ENCODE data around the gene PRKG1. TPM values are rescaled to one million over a fixed set of nuclear protein-coding genes. Genes with fewer than 3 reads are reported as not detected.
"Not testable (repeated sequence)": the region's sequence is repeated elsewhere in the genome, so short reads cannot be mapped to it uniquely, and the experiment has no call there.

Gene PRKG1
- polyA plus RNA-seq, 1 donor (not counting 4 experiments of a cell fraction or from before 2014, with no cell fraction given), result 0.24 TPM

DNA sequence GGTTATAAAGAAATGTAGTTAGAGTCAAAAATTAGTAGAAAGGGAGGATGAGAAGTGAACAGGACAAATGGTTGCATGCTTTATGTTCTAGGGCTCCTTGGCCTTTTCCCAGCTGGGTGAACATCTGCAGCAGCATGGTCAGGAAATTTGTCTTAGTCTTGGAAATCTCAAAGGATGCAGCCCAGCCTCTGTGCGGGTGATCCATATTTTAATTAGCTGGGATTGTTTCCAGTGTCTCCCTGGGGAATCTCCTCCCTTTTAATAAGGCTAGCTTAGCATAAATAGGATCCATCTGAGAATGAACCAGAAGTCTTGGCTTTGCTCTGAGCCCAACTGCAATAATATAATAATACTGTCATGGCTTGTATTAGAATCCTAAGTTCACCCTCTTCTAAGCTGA lies 198.3 kb downstream of the PRKG1 start:
- no peak overlapping the region for H2AFZ ChIP-seq (ENCODE audit: control insufficient read depth, low read length)
- FAIRE-seq (no peak), DNase-seq (ENCODE audit: low read depth, low spot score) (no peak)
- dilution Hi-C loops (cut with MboI; ENCODE audit: extremely low pct_ligation_motif_present, low sequenced_read_pairs), result no loop called here
- no peak overlapping the region for H3K27ac ChIP-seq (ENCODE audit: control insufficient read depth, insufficient read depth, low read length)
- no peaks in the 10 kb centered on the region for H3K9me1 ChIP-seq (ENCODE audit: control insufficient read depth, extremely low read depth, insufficient read depth, low read length)
- H3K4me3 ChIP-seq (ENCODE audit: control insufficient read depth in 2 of 3, extremely low read depth in 1 of 3, insufficient read depth in 2 of 3, low read depth in 1 of 3, low read length in 3 of 3), result no peak overlapping the region
- no peaks in the 10 kb centered on the region for H3K27me3 ChIP-seq (ENCODE audit: control insufficient read depth, extremely low read depth, insufficient read depth, low read length)
- no peaks in the 10 kb centered on the region for H4K20me1 ChIP-seq (ENCODE audit: control insufficient read depth, extremely low read depth, insufficient read depth, low read length)
- no peaks in the 10 kb centered on the region for H3K79me2 ChIP-seq (ENCODE audit: control insufficient read depth, insufficient read depth, low read length)
- no peak overlapping the region for H3K4me2 ChIP-seq (ENCODE audit: control insufficient read depth, extremely low read depth, insufficient read depth, low read depth, low read length)
- H3K4me1 ChIP-seq (ENCODE audit: control insufficient read depth, extremely low read depth, insufficient read depth, low read length), result no peaks in the 10 kb centered on the region
- TF ChIP-seq, protein P1, sequence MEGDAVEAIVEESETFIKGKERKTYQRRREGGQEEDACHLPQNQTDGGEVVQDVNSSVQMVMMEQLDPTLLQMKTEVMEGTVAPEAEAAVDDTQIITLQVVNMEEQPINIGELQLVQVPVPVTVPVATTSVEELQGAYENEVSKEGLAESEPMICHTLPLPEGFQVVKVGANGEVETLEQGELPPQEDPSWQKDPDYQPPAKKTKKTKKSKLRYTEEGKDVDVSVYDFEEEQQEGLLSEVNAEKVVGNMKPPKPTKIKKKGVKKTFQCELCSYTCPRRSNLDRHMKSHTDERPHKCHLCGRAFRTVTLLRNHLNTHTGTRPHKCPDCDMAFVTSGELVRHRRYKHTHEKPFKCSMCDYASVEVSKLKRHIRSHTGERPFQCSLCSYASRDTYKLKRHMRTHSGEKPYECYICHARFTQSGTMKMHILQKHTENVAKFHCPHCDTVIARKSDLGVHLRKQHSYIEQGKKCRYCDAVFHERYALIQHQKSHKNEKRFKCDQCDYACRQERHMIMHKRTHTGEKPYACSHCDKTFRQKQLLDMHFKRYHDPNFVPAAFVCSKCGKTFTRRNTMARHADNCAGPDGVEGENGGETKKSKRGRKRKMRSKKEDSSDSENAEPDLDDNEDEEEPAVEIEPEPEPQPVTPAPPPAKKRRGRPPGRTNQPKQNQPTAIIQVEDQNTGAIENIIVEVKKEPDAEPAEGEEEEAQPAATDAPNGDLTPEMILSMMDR (optimal IDR thresholded peaks at IDR 0.05 in 1 of 3, IDR thresholded peaks at IDR 0.05 in 1 of 3, conservative IDR thresholded peaks at IDR 0.05 in 1 of 3; ENCODE audit: extremely low read depth in 1 of 3, insufficient read depth in 2 of 3, low read length in 3 of 3), result no peak
- no peak for TF ChIP-seq EZH2 (IDR thresholded peaks at IDR 0.05; ENCODE audit: low read length)
- no peak overlapping the region for H3K9ac ChIP-seq (ENCODE audit: control insufficient read depth, extremely low read depth, insufficient read depth, low read length)
- no peaks in the 10 kb centered on the region for H3K36me3 ChIP-seq (ENCODE audit: control insufficient read depth in 2 of 2, extremely low read depth in 1 of 2, insufficient read depth in 2 of 2, low read length in 2 of 2)
- H3K9me3 ChIP-seq (ENCODE audit: control insufficient read depth, low read depth, low read length), result no peaks in the 10 kb centered on the region

DNA sequence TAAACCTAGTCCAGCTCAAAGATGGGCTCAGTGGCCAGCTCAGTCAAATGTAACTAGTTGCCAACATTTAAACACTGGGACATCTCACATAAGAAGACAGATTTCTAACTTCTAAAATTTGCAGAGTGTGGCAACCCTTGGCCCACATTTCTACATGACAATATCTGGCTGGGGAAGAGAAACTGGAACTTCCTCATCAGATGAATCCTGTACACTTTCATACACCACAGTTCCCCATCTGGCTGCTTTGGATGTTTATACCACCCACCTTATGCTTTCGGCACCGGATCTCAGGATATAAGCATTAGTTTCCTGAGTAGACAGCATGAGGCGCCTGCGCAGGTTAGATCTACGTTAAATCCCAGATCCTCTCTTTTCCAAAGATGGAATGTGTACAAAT lies 199.3 kb downstream of the PRKG1 start:
- DNase-seq (ENCODE audit: low read depth, low spot score) (no peak), FAIRE-seq (no peak)
- H3K36me3 ChIP-seq (ENCODE audit: control insufficient read depth in 2 of 2, extremely low read depth in 1 of 2, insufficient read depth in 2 of 2, low read length in 2 of 2), result no peaks in the 10 kb centered on the region
- H3K9me1 ChIP-seq (ENCODE audit: control insufficient read depth, extremely low read depth, insufficient read depth, low read length), result no peaks in the 10 kb centered on the region
- H3K4me2 ChIP-seq (ENCODE audit: control insufficient read depth, extremely low read depth, insufficient read depth, low read depth, low read length), result no peak overlapping the region
- no peak overlapping the region for H2AFZ ChIP-seq (ENCODE audit: control insufficient read depth, low read length)
- TF ChIP-seq, protein P1 (optimal IDR thresholded peaks at IDR 0.05 in 1 of 3, IDR thresholded peaks at IDR 0.05 in 1 of 3, conservative IDR thresholded peaks at IDR 0.05 in 1 of 3; ENCODE audit: extremely low read depth in 1 of 3, insufficient read depth in 2 of 3, low read length in 3 of 3), result no peak
- no peak for TF ChIP-seq EZH2 (IDR thresholded peaks at IDR 0.05; ENCODE audit: low read length)
- H3K27ac ChIP-seq (ENCODE audit: control insufficient read depth, insufficient read depth, low read length), result no peak overlapping the region
- no peaks in the 10 kb centered on the region for H3K9me3 ChIP-seq (ENCODE audit: control insufficient read depth, low read depth, low read length)
- H3K4me1 ChIP-seq (ENCODE audit: control insufficient read depth, extremely low read depth, insufficient read depth, low read length), result no peaks in the 10 kb centered on the region
- H3K79me2 ChIP-seq (ENCODE audit: control insufficient read depth, insufficient read depth, low read length), result no peaks in the 10 kb centered on the region
- no peaks in the 10 kb centered on the region for H4K20me1 ChIP-seq (ENCODE audit: control insufficient read depth, extremely low read depth, insufficient read depth, low read length)
- H3K27me3 ChIP-seq (ENCODE audit: control insufficient read depth, extremely low read depth, insufficient read depth, low read length), result no peaks in the 10 kb centered on the region
- dilution Hi-C loops (cut with MboI; ENCODE audit: extremely low pct_ligation_motif_present, low sequenced_read_pairs), result no loop called here
- no peak overlapping the region for H3K4me3 ChIP-seq (ENCODE audit: control insufficient read depth in 2 of 3, extremely low read depth in 1 of 3, insufficient read depth in 2 of 3, low read depth in 1 of 3, low read length in 3 of 3)
- no peak overlapping the region for H3K9ac ChIP-seq (ENCODE audit: control insufficient read depth, extremely low read depth, insufficient read depth, low read length)

DNA sequence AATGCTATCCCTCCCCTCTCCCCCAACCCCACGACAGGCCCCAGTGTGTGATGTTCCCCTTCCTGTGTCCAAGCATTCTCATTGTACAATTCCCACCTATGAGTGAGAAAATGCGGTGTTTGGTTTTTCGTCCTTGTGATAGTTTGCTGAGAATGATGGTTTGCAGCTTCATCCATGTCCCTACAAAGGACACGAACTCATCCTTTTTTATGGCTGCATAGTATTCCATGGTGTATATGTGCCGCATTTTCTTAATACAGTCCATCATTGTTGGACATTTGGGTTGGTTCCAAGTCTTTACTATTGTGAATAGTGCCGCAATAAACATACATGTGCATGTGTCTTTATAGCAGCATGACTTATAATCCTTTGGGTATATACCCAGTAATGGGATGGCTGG lies 201.8 kb downstream of the PRKG1 start:
- H3K4me1 ChIP-seq (ENCODE audit: control insufficient read depth, extremely low read depth, insufficient read depth, low read length); H3K79me2 ChIP-seq (ENCODE audit: control insufficient read depth, insufficient read depth, low read length); H3K4me3 ChIP-seq (ENCODE audit: control insufficient read depth in 2 of 3, extremely low read depth in 1 of 3, insufficient read depth in 2 of 3, low read depth in 1 of 3, low read length in 3 of 3); H2AFZ ChIP-seq (ENCODE audit: control insufficient read depth, low read length); H3K9me3 ChIP-seq (ENCODE audit: control insufficient read depth, low read depth, low read length); FAIRE-seq; DNase-seq (ENCODE audit: low read depth, low spot score); H4K20me1 ChIP-seq (ENCODE audit: control insufficient read depth, extremely low read depth, insufficient read depth, low read length); H3K36me3 ChIP-seq (ENCODE audit: control insufficient read depth in 2 of 2, extremely low read depth in 1 of 2, insufficient read depth in 2 of 2, low read length in 2 of 2); H3K9me1 ChIP-seq (ENCODE audit: control insufficient read depth, extremely low read depth, insufficient read depth, low read length); H3K4me2 ChIP-seq (ENCODE audit: control insufficient read depth, extremely low read depth, insufficient read depth, low read depth, low read length); H3K9ac ChIP-seq (ENCODE audit: control insufficient read depth, extremely low read depth, insufficient read depth, low read length); H3K27ac ChIP-seq (ENCODE audit: control insufficient read depth, insufficient read depth, low read length); H3K27me3 ChIP-seq (ENCODE audit: control insufficient read depth, extremely low read depth, insufficient read depth, low read length); dilution Hi-C loops (cut with MboI; ENCODE audit: extremely low pct_ligation_motif_present, low sequenced_read_pairs): not testable (repeated sequence)

DNA sequence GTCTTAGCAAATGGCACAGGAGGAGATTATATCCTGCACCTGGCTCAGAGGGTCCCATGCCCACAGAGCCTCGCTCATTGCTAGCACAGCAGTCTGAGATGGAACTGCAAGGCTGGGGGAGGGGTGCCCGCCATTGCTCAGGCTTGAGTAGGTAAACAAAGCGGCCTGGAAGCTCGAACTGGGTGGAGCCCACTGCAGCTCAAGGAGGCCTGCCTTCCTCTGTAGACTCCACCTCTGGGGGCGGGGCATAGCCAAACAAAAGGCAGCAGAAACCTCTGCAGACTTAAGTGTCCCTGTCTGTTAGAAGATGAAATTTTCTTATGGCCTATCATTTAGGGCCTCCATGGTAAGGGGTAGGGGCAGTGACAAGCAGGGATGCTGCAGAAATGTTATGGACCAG lies 207.1 kb downstream of the PRKG1 start:
- H3K27ac ChIP-seq (ENCODE audit: control insufficient read depth, insufficient read depth, low read length); H3K27me3 ChIP-seq (ENCODE audit: control insufficient read depth, extremely low read depth, insufficient read depth, low read length); H3K4me3 ChIP-seq (ENCODE audit: control insufficient read depth in 2 of 3, extremely low read depth in 1 of 3, insufficient read depth in 2 of 3, low read depth in 1 of 3, low read length in 3 of 3); H3K4me2 ChIP-seq (ENCODE audit: control insufficient read depth, extremely low read depth, insufficient read depth, low read depth, low read length); H4K20me1 ChIP-seq (ENCODE audit: control insufficient read depth, extremely low read depth, insufficient read depth, low read length); H3K9me3 ChIP-seq (ENCODE audit: control insufficient read depth, low read depth, low read length); H3K9me1 ChIP-seq (ENCODE audit: control insufficient read depth, extremely low read depth, insufficient read depth, low read length); dilution Hi-C loops (cut with MboI; ENCODE audit: extremely low pct_ligation_motif_present, low sequenced_read_pairs); DNase-seq (ENCODE audit: low read depth, low spot score); H3K9ac ChIP-seq (ENCODE audit: control insufficient read depth, extremely low read depth, insufficient read depth, low read length); FAIRE-seq; H3K79me2 ChIP-seq (ENCODE audit: control insufficient read depth, insufficient read depth, low read length); H2AFZ ChIP-seq (ENCODE audit: control insufficient read depth, low read length); H3K4me1 ChIP-seq (ENCODE audit: control insufficient read depth, extremely low read depth, insufficient read depth, low read length); H3K36me3 ChIP-seq (ENCODE audit: control insufficient read depth in 2 of 2, extremely low read depth in 1 of 2, insufficient read depth in 2 of 2, low read length in 2 of 2): not testable (repeated sequence)

Data from keratinocyte (primary cell).